CD14-positive monocyte (primary cell): ENCODE data around the gene ANGPTL2. TPM values are rescaled to one million over a fixed set of nuclear protein-coding genes. Genes with fewer than 3 reads are reported as not detected.

Experiments used
- DNase-seq, 3 donors: peaks; one replicate each; pipeline ENCODE4 v3.0.0-alpha.2; 2011 to 2022
- H2AFZ ChIP-seq: 2 replicates; pipeline ENCODE4 v1.6.0; 2012; ENCODE audit warnings: mild to moderate bottlenecking, low read depth, low read length, inconsistent platforms; ENCODE audit not compliant: insufficient read depth, poor library complexity, severe bottlenecking
- H3K27ac ChIP-seq, 2 donors: 1 replicate in 1 of 2; 2 replicates in 1 of 2; pipeline ENCODE4 v1.5.1; 2012 to 2013; ENCODE audit warnings: low read length in 2 of 2, control low read depth in 1 of 2, inconsistent platforms in 1 of 2, low read depth in 1 of 2, mild to moderate bottlenecking in 1 of 2
- H3K27me3 ChIP-seq, 2 donors: one replicate each; pipeline versions ENCODE4 v1.6.0 to v1.6.1; 2011 to 2013; ENCODE audit warnings: low read length in 2 of 2; ENCODE audit not compliant: control insufficient read depth in 2 of 2, insufficient read depth in 2 of 2
- H3K36me3 ChIP-seq, 2 donors: replicated peaks in 1 of 2; 1 replicate in 1 of 2; 2 replicates in 1 of 2; pipeline versions ENCODE4 v1.5.1 to v1.6.1; 2012 to 2013; ENCODE audit warnings: low read length in 2 of 2, control low read depth in 1 of 2, inconsistent platforms in 1 of 2, mild to moderate bottlenecking in 1 of 2; ENCODE audit not compliant: insufficient read depth in 2 of 2, control insufficient read depth in 1 of 2
- H3K4me1 ChIP-seq, 2 donors: 1 replicate in 1 of 2; 2 replicates in 1 of 2; pipeline versions ENCODE4 v1.5.1 to v1.6.1; 2012 to 2013; ENCODE audit warnings: low read length in 2 of 2, control low read depth in 1 of 2, inconsistent platforms in 1 of 2, mild to moderate bottlenecking in 1 of 2, moderate library complexity in 1 of 2; ENCODE audit not compliant: insufficient read depth in 2 of 2, control insufficient read depth in 1 of 2
- H3K4me2 ChIP-seq: replicated peaks from 2 replicates; pipeline ENCODE3; 2012; ENCODE audit warnings: low read length, moderate library complexity, mild to moderate bottlenecking; ENCODE audit not compliant: poor library complexity, severe bottlenecking; ENCODE audit errors: extremely low read depth
- H3K4me3 ChIP-seq, 3 experiments: fragments of 200-600 bp in 1 of 3; sonication (generic) in 1 of 3; replicated peaks in 1 of 3; 1 replicate in 2 of 3; 2 replicates in 1 of 3; pipeline ENCODE4 v1.5.1; 2011 to 2013; ENCODE audit warnings: low read length in 3 of 3, mild to moderate bottlenecking in 3 of 3, control low read depth in 2 of 3, low read depth in 2 of 3, inconsistent platforms in 1 of 3, moderate library complexity in 1 of 3
- H3K79me2 ChIP-seq: 2 replicates; pipeline ENCODE4 v1.6.0; 2012; ENCODE audit warnings: mild to moderate bottlenecking, control low read depth, inconsistent platforms, low read length, moderate library complexity; ENCODE audit not compliant: insufficient read depth
- H3K9ac ChIP-seq: 2 replicates; pipeline ENCODE4 v1.6.0; 2017; ENCODE audit warnings: low read length, mild to moderate bottlenecking; ENCODE audit not compliant: insufficient read depth, poor library complexity, severe bottlenecking
- H3K9me3 ChIP-seq, 2 donors: replicated peaks in 1 of 2; 1 replicate in 1 of 2; 2 replicates in 1 of 2; pipeline versions ENCODE4 v1.5.1 to v1.6.1; 2012 to 2013; ENCODE audit warnings: low read length in 2 of 2, control low read depth in 1 of 2; ENCODE audit not compliant: control insufficient read depth in 1 of 2, insufficient read depth in 1 of 2
- H4K20me1 ChIP-seq: 2 replicates; pipeline ENCODE4 v1.6.0; 2012; ENCODE audit warnings: mild to moderate bottlenecking, low read length, control low read depth, moderate library complexity; ENCODE audit not compliant: insufficient read depth
- H3K27ac Mint-ChIP-seq, 7 donors: one replicate each; pipeline ENCODE4 v1.8.0; 2020; ENCODE audit warnings: mild to moderate bottlenecking in 7 of 7, mixed read lengths in 7 of 7, moderate library complexity in 6 of 7, inconsistent platforms in 2 of 7
- H3K27me3 Mint-ChIP-seq, 3 donors: one replicate each; pipeline ENCODE4 v1.8.0; 2021 to 2022; ENCODE audit warnings: low read depth in 3 of 3, mild to moderate bottlenecking in 3 of 3, mixed read lengths in 3 of 3, moderate library complexity in 3 of 3, inconsistent platforms in 1 of 3
- H3K36me3 Mint-ChIP-seq, 2 donors: one replicate each; pipeline ENCODE4 v1.8.0; 2020; ENCODE audit warnings: mixed read lengths in 2 of 2, inconsistent platforms in 1 of 2, mild to moderate bottlenecking in 1 of 2
- H3K4me1 Mint-ChIP-seq: one replicate; pipeline ENCODE4 v1.8.0; 2020; ENCODE audit warnings: mild to moderate bottlenecking, mixed read lengths
- H3K4me3 Mint-ChIP-seq, 2 donors: one replicate each; pipeline ENCODE4 v1.8.0; 2020; ENCODE audit warnings: mild to moderate bottlenecking in 2 of 2, mixed read lengths in 2 of 2, moderate library complexity in 1 of 2
- H3K9me3 Mint-ChIP-seq, 7 donors: one replicate each; pipeline ENCODE4 v1.8.0; 2020 to 2022; ENCODE audit warnings: mixed read lengths in 7 of 7, mild to moderate bottlenecking in 6 of 7, moderate library complexity in 6 of 7, inconsistent platforms in 2 of 7
- WGBS: methylation state at CpG from one replicate; pipeline ENCODE4 v1.1.5; 2013; ENCODE audit warnings: missing lambda C conversion rate; ENCODE audit not compliant: insufficient coverage; 5-methylcytosine and 5-hydroxymethylcytosine counted together
- intact Hi-C, 2 donors: fragments of 100-400 bp; cut with micrococcal nuclease; formaldehyde crosslinking; loops; one replicate each; pipeline versions ENCODE4 v1.15.0 to v1.15.1; 2023
- polyA plus RNA-seq, 3 donors: library from polyadenylated mRNA; depleted of rRNA in 1 of 3; unstranded in 2 of 3; stranded (reverse) in 1 of 3; fragments of 300-500 nt in 2 of 3; fragments of >200 nt in 1 of 3; fragmentation: Illumina TruSeq in 2 of 3; gene quantifications; 1 replicate in 2 of 3; 2 replicates in 1 of 3; pipeline ENCODE4 v1.2.3, GENCODE V29; 2012 to 2021
- TF ChIP-seq, protein P1 (sequence below): fragments of 200-600 bp; IDR thresholded peaks from one replicate; pipeline ENCODE4 v1.8.0; 2022; ENCODE audit warnings: antibody characterized with exemption, mild to moderate bottlenecking

ANGPTL2 gene
- polyA plus RNA-seq, 3 donors = not detected

DNA sequence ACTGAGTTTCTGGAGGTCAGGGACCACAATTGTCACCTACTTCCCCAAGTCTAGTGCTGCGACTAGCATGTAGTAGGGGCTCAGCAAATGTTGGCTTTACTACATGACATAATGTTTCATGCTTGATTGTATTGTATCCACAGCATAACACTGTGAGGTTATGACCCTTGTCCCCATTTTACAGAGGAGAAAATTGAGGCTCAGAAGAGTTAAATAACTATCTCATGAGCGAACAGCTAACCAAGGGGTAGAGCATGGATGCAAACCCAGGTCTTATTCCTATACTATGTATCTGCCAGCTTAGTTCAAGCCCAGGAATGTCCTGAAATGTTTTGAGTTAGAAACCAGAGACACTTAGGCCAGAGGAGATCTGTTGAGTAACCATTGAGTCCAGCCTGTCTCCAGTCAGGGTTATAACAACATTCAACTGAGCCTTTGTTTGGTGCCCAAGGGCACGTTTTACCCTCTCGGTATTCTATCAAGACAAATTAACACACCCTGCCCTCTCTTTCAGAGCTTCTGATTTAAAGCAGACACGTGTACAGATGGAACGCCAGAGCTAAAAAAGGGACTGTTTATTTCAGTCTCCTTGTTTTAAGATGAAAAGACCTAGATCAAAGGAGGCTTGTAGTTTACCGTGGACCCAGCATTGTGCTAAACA, 16.5 kb downstream of the ANGPTL2 start:
- no peaks in the 10 kb centered on the region for H3K9me3 ChIP-seq
- 94% methylated on average over 4 of the region's 7 CpGs for WGBS

DNA sequence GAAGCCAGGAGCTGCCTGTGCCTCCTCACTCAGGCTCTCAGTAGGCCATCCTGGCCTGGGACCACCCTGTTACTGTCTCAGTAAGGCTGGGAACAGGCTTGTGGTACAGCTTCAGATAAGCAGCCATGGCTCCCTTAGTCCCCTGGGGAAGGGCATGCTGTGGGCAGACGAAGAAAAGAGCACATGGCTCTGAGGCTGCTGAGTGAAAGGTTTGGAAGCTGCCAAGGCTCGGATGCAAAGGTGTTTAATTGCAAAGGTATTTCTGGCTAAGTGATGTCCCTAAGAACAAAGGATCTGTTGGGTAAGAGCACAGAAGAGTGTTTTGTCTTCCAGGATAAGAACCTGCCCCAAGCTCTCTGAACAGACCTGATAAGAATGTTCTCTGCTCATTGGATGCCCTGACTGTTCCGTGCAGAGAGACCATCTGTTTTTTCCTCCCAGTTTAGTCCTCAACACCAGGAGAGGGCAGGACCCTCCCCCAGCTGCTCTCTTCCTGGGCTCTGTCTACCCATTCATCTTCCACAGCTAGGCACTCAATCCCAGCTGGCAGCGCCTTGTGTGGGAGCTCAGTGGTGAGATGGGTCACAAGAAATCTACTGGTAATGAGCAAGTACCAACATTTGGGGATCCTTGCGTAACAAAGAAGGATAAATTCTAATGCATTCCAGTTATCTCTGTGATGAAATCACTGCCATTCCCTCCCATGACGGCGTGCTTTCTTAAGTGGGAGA, 17.7 kb downstream of the ANGPTL2 start:
- no peak overlapping the region for H3K4me2 ChIP-seq
- H3K36me3 ChIP-seq = no peaks in the 10 kb centered on the region
- H3K27me3 Mint-ChIP-seq = peaks cover 3 to 7% (median 5%) of the 10 kb centered on the region in 3 donors
- H3K9ac ChIP-seq = no peak overlapping the region
- DNase-seq = no peak
- intact Hi-C loops = no loop called here
- H3K4me3 ChIP-seq = no peak overlapping the region
- H3K4me1 Mint-ChIP-seq = peaks cover 7% of the 10 kb centered on the region
- peak overlapping the region in 1 of 7 donors; percentile 48 for H3K27ac Mint-ChIP-seq
- H3K27me3 ChIP-seq = no peaks in the 10 kb centered on the region
- no peaks in the 10 kb centered on the region for H4K20me1 ChIP-seq
- no peaks in the 10 kb centered on the region for H3K9me3 Mint-ChIP-seq
- no peaks in the 10 kb centered on the region for H3K79me2 ChIP-seq
- no peaks in the 10 kb centered on the region for H3K9me3 ChIP-seq
- no peaks in the 10 kb centered on the region for H3K4me1 ChIP-seq
- H3K4me3 Mint-ChIP-seq = no peak overlapping the region
- H3K27ac ChIP-seq = no peak overlapping the region
- no peak overlapping the region for H2AFZ ChIP-seq
- no peaks in the 10 kb centered on the region for H3K36me3 Mint-ChIP-seq
- 88% methylated on average over 4 of the region's 7 CpGs for WGBS
- TF ChIP-seq, protein P1, sequence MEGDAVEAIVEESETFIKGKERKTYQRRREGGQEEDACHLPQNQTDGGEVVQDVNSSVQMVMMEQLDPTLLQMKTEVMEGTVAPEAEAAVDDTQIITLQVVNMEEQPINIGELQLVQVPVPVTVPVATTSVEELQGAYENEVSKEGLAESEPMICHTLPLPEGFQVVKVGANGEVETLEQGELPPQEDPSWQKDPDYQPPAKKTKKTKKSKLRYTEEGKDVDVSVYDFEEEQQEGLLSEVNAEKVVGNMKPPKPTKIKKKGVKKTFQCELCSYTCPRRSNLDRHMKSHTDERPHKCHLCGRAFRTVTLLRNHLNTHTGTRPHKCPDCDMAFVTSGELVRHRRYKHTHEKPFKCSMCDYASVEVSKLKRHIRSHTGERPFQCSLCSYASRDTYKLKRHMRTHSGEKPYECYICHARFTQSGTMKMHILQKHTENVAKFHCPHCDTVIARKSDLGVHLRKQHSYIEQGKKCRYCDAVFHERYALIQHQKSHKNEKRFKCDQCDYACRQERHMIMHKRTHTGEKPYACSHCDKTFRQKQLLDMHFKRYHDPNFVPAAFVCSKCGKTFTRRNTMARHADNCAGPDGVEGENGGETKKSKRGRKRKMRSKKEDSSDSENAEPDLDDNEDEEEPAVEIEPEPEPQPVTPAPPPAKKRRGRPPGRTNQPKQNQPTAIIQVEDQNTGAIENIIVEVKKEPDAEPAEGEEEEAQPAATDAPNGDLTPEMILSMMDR = no peak

More for the DNA sequence above, 16.5 kb downstream of the ANGPTL2 start:
- no peak overlapping the region for H3K9ac ChIP-seq
- Mint-ChIP-seq H3K4me3 (no peak overlapping the region), H3K27me3 (peaks cover 3 to 9% (median 5%) of the 10 kb centered on the region in 3 donors), H3K9me3 (no peaks in the 10 kb centered on the region), H3K36me3 (no peaks in the 10 kb centered on the region), H3K27ac (no peak overlapping the region), H3K4me1 (peaks cover 7% of the 10 kb centered on the region)
- H3K79me2 ChIP-seq = no peaks in the 10 kb centered on the region
- H4K20me1 ChIP-seq = no peaks in the 10 kb centered on the region
- TF ChIP-seq, protein P1 = no peak
- no peak overlapping the region for H3K4me2 ChIP-seq
- H3K27me3 ChIP-seq = no peaks in the 10 kb centered on the region
- intact Hi-C loops = no loop called here
- no peak overlapping the region for H3K4me3 ChIP-seq
- no peak for DNase-seq
- H2AFZ ChIP-seq = no peak overlapping the region
- H3K27ac ChIP-seq = no peak overlapping the region
- H3K36me3 ChIP-seq = no peaks in the 10 kb centered on the region
- H3K4me1 ChIP-seq = no peaks in the 10 kb centered on the region
